ENCODE data around the gene CAMSAP1.

- no peak for TF ChIP-seq CTCF (IDR thresholded peaks at IDR 0.05)
- no peak for TF ChIP-seq EZH2 (IDR thresholded peaks at IDR 0.05; ENCODE audit: borderline replicate concordance, insufficient read depth, low read depth, low read length, poor library complexity, severe bottlenecking)
These were observed 123.7 kb downstream of the CAMSAP1 start for GRCh38 chr9:135783540-135784245.
